ENCODE data around the gene SPATA1. TPM values are rescaled to one million over a fixed set of nuclear protein-coding genes. Genes with fewer than 3 reads are reported as not detected.

Gene SPATA1
- polyA plus RNA-seq, 1 donor from 2014 or later, result 0.17 TPM

- Histone ChIP-seq H3F3A (ENCODE audit: insufficient read depth, low read length, poor library complexity, severe bottlenecking) (no peaks in the 10 kb centered on the region), H3K9me3 (ENCODE audit: low read length) (no peaks in the 10 kb centered on the region), H3K27me3 (ENCODE audit: insufficient read depth, low read depth, low read length) (no peaks in the 10 kb centered on the region), H3K79me2 (replicated peaks; ENCODE audit: insufficient read depth, low read length) (peaks cover 4% of the 10 kb centered on the region), H3K4me3 (ENCODE audit: low read length) (no peak overlapping the region), H3K9me2 (ENCODE audit: insufficient read depth, low read length) (no peaks in the 10 kb centered on the region), H2AFZ (ENCODE audit: low read depth, low read length) (no peak overlapping the region), H3K36me3 (ENCODE audit: insufficient read depth, low read length) (no peaks in the 10 kb centered on the region), H3K9ac (ENCODE audit: low read length) (no peak overlapping the region), H3K27ac (ENCODE audit: low read length) (no peak overlapping the region), H4K20me1 (ENCODE audit: insufficient read depth) (no peaks in the 10 kb centered on the region), H3K4me2 (ENCODE audit: low read length) (no peak overlapping the region)
- TF ChIP-seq EP300 (conservative IDR thresholded peaks at IDR 0.05; ENCODE audit: poor library complexity, severe bottlenecking), result no peak
- no peak for TF ChIP-seq SMC3 (conservative IDR thresholded peaks at IDR 0.05; ENCODE audit: poor library complexity)
- no peak for TF ChIP-seq RAD21 (conservative IDR thresholded peaks at IDR 0.05)
- no peak for TF ChIP-seq TAF1 (IDR thresholded peaks at IDR 0.05; ENCODE audit: low read depth)
- no peak for TF ChIP-seq CTCF (IDR thresholded peaks at IDR 0.05; ENCODE audit: poor library complexity, severe bottlenecking)
- no peak for TF ChIP-seq REST (IDR thresholded peaks at IDR 0.05; ENCODE audit: borderline replicate concordance)
- TF ChIP-seq MXI1 (conservative IDR thresholded peaks at IDR 0.05; ENCODE audit: poor library complexity, severe bottlenecking), result no peak
- TF ChIP-seq POLR2AphosphoS5 (IDR thresholded peaks at IDR 0.05), result no peak
- TF ChIP-seq EZH2 (IDR thresholded peaks at IDR 0.05; ENCODE audit: borderline replicate concordance, insufficient read depth, low read length, poor library complexity, severe bottlenecking), result no peak
Observed at GRCh38 chr1:84510165-84510564, 4.0 kb downstream of the SPATA1 start.

- Histone ChIP-seq H3K27ac (ENCODE audit: low read length) (no peak overlapping the region), H3K79me2 (replicated peaks; ENCODE audit: insufficient read depth, low read length) (no peaks in the 10 kb centered on the region), H3K9ac (ENCODE audit: low read length) (no peak overlapping the region), H3K27me3 (ENCODE audit: insufficient read depth, low read depth, low read length) (no peaks in the 10 kb centered on the region), H4K20me1 (ENCODE audit: insufficient read depth) (no peaks in the 10 kb centered on the region), H2AFZ (ENCODE audit: low read depth, low read length) (no peak overlapping the region), H3K9me3 (ENCODE audit: low read length) (no peaks in the 10 kb centered on the region), H3F3A (ENCODE audit: insufficient read depth, low read length, poor library complexity, severe bottlenecking) (no peaks in the 10 kb centered on the region), H3K4me3 (ENCODE audit: low read length) (no peak overlapping the region), H3K4me2 (ENCODE audit: low read length) (no peak overlapping the region), H3K9me2 (ENCODE audit: insufficient read depth, low read length) (no peaks in the 10 kb centered on the region), H3K36me3 (ENCODE audit: insufficient read depth, low read length) (no peaks in the 10 kb centered on the region)
- TF ChIP-seq REST (IDR thresholded peaks at IDR 0.05; ENCODE audit: borderline replicate concordance) (no peak), POLR2AphosphoS5 (IDR thresholded peaks at IDR 0.05) (no peak), EZH2 (IDR thresholded peaks at IDR 0.05; ENCODE audit: borderline replicate concordance, insufficient read depth, low read length, poor library complexity, severe bottlenecking) (no peak), RAD21 (conservative IDR thresholded peaks at IDR 0.05) (no peak), EP300 (conservative IDR thresholded peaks at IDR 0.05; ENCODE audit: poor library complexity, severe bottlenecking) (no peak), CTCF (IDR thresholded peaks at IDR 0.05; ENCODE audit: poor library complexity, severe bottlenecking) (no peak)
Observed at GRCh38 chr1:84510668-84511067, 4.5 kb downstream of the SPATA1 start.

All from neural cell (in vitro differentiated cells).